Ovary (tissue), 3 donors: ENCODE measurements around the gene ARHGEF17.

ENCODE experiments used
- CTCF ChIP-seq, 3 donors: fragments of 450-650 bp in 2 of 3; fragments of 200-600 bp in 1 of 3; IDR thresholded peaks; one replicate each; pipeline versions ENCODE4 v1.5.1 to v1.8.0; 2016 to 2022; ENCODE audit warnings: antibody characterized with exemption in 3 of 3, mild to moderate bottlenecking in 1 of 3
- POLR2A ChIP-seq: fragments of 450-650 bp; IDR thresholded peaks from one replicate; pipeline ENCODE4 v1.6.1; 2017; ENCODE audit warnings: antibody characterized with exemption, mild to moderate bottlenecking, moderate library complexity
- donor health status: DM: no; HTN: no; CAD: no.

- TF ChIP-seq POLR2A (no peak), CTCF (IDR thresholded peaks at IDR 0.05) (no peak)
These were observed 40.8 kb downstream of the ARHGEF17 start for GRCh38 chr11:73348838-73349237.
